ENCODE measurements around the gene SUPT20H. TPM values are rescaled to one million over a fixed set of nuclear protein-coding genes. Genes with fewer than 3 reads are reported as not detected.

The SUPT20H gene
- total and polyA plus RNA-seq, 2 of the 13 experiments (the other 11 are each of a cell fraction or from before 2014, with no cell fraction given): 35.0 to 63.6 TPM

DNA sequence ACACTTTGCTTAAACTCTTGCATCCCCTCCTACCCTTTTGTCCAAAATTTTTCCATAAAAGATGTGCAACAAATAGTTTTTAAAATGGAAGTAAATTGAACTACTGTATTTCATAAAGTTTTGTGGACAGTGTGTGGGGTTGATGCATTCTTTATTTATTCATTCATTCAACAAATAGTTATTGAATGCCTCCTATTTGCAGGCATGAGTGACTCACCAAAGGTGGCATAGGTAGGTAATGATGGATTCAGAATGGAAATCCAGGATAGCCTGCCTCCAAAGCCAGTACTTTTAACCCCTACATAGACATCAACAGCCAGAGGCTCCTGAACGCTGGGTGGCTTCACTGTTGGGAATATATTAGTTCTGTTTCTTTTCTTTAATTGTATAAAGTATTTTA, 48.4 kb upstream of the SUPT20H start:
- ChIA-PET POLR2A (no interaction called here), CTCF (ENCODE audit: low intra/inter-chr PET ratio, low total read pairs) (no interaction called here)
- H3K79me2 ChIP-seq (ENCODE audit: insufficient read depth, low read length): no peaks in the 10 kb centered on the region
- intact Hi-C loops (cut with micrococcal nuclease; ENCODE audit: unreplicated experiment) (no loop called here), in situ Hi-C loops (cut with HindIII; ENCODE audit: extremely low pct_ligation_motif_present, low pct_unique_long_range_greater_than_20kb) (loop anchor here (10.0 kb wide), 1 partner anchor 497 kb away; no protein-coding TSS in a partner anchor)
- 5% methylated on average over 1 of the region's 1 CpG for WGBS (ENCODE audit: low lambda C conversion rate)
- H3K27me3 ChIP-seq (ENCODE audit: control insufficient read depth in 1 of 2, insufficient read depth in 2 of 2, low read length in 2 of 2): peaks cover 5 to 6% of the 10 kb centered on the region in 2 experiments; a peak in 3 of 5 replicates
- no peak overlapping the region for H3K4me2 ChIP-seq (ENCODE audit: low read depth, low read length)
- H3K9me3 ChIP-seq (ENCODE audit: low read length): no peaks in the 10 kb centered on the region
- no peaks in the 10 kb centered on the region for H3K4me1 ChIP-seq (ENCODE audit: insufficient read depth, low read length)
- no TSS peak for BruUV-seq (replicated peaks)
- no peak overlapping the region for H3K9ac ChIP-seq (ENCODE audit: insufficient read depth, low read depth, low read length)
- no peak for FAIRE-seq
- no peak overlapping the region for H3K4me3 ChIP-seq (replicated peaks in 1 of 3; ENCODE audit: insufficient read depth in 1 of 3, low read depth in 2 of 3, low read length in 3 of 3)
- no peak for DNase-seq (ENCODE audit: low spot score)
- H3K27ac ChIP-seq (ENCODE audit: extremely low read length, insufficient read depth, low read length): no peak overlapping the region
- H4K20me1 ChIP-seq (ENCODE audit: insufficient read depth, low read length): no peaks in the 10 kb centered on the region
- no peaks in the 10 kb centered on the region for H3K36me3 ChIP-seq (replicated peaks in 1 of 2; ENCODE audit: control insufficient read depth in 1 of 2, insufficient read depth in 2 of 2, low read length in 2 of 2)
- no peak for ATAC-seq
- TF ChIP-seq ZNF878 (CRISPR knock-in tag; IDR thresholded peaks at IDR 0.05) (no peak), SP4 (CRISPR knock-in tag; IDR thresholded peaks at IDR 0.05) (no peak), ZXDC (CRISPR knock-in tag; IDR thresholded peaks at IDR 0.05) (no peak), ZNF547 (CRISPR knock-in tag; IDR thresholded peaks at IDR 0.05) (no peak), ZNF577 (CRISPR knock-in tag; IDR thresholded peaks at IDR 0.05; ENCODE audit: borderline replicate concordance, low read depth) (no peak), CREB3 (CRISPR knock-in tag; IDR thresholded peaks at IDR 0.05) (no peak), BORCS8-MEF2B (CRISPR knock-in tag; IDR thresholded peaks at IDR 0.05) (no peak)
- H2AFZ ChIP-seq (ENCODE audit: low read length): no peak overlapping the region
